Activated T-helper 1 cell treated with anti-CD3 and anti-CD28 coated beads, Interleukin-2, amount 50 U/mL, for 16 hours (primary cell): ENCODE measurements around the gene EOLA2.
"Not testable (repeated sequence)": the region's sequence is repeated elsewhere in the genome, so short reads cannot be mapped to it uniquely, and the experiment has no call there.

Experiments
- DNase-seq, 2 donors: peaks; one replicate each; pipeline ENCODE4 v3.0.0-alpha.2; 2020; ENCODE audit warnings: low read depth in 1 of 2, low spot score in 1 of 2

EOLA2 gene

GRCh38 chrX:149933547-149933946 lies 4.7 kb downstream of the EOLA2 start:
- DNase-seq: not testable (repeated sequence)

DNA sequence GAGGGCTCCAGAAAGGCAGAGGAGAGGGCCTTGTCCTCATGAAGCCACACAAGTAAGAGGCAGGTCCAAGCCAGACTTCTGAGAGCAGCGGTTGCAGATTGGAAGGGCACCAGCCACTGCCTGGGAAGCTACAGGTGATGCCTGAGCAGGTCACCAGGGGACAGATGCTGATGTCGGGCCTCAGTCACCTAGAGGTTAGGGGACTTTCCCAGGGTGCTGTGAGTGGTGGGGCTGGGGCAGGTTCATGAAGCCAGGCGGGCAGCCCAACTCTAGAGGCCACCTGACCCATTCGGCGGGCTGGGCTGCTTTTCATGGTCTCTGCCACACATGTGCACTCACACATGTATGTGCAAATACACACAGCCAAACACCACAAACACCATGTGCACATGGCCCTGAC lies 5.3 kb downstream of the EOLA2 start:
- DNase-seq: not testable (repeated sequence)

- DNase-seq: not testable (repeated sequence)
Measured at GRCh38 chrX:149932150-149932549, 6.1 kb downstream of the EOLA2 start.

DNA sequence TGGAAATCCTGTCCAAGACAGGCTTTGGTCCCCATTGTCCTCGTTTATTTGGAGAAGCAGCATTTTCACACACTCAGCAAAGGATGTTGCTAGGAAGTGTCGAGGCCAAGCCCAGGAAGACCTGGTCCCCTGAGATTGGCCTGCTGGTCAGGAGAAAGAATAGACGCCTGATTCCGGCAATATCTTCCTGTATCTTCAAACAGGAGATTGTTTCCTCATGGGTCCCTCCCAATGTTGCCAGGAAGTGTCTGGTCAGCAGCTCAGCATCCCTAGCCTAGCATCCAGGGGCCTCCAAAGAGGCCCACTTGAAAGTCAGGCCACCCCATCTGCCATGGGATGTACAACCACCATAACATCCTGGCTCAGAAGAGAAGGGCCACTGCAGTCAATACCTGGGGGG lies 6.9 kb downstream of the EOLA2 start:
- DNase-seq: not testable (repeated sequence)

GRCh38 chrX:149929400-149929799 lies 8.9 kb downstream of the EOLA2 start, which contains the start of gene HSFX4:
Gene HSFX4 (plus strand): TSS chrX:149929573. CDS start chrX:149929645, 72 bp downstream.
- DNase-seq: not testable (repeated sequence)

DNA sequence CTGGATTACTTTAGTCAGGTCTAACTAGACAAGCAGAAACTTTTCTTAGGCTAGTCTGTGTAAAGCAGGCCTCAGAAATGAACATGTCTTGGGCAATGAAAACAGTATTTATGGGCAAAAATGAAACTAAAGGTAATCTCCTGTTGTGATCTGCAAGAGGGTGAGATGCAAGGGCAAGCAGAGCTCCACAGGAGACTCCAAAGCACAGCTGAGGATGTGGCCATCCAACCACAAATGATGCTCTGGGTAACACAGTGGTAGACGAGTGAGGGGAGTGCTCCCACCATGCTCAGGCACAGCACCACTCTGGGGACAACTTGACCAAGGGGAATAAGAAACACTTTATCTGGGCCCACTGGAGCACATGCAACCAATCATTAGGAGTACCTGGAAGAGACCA lies 9.7 kb downstream of the EOLA2 start:
- not testable (repeated sequence) for DNase-seq

DNA sequence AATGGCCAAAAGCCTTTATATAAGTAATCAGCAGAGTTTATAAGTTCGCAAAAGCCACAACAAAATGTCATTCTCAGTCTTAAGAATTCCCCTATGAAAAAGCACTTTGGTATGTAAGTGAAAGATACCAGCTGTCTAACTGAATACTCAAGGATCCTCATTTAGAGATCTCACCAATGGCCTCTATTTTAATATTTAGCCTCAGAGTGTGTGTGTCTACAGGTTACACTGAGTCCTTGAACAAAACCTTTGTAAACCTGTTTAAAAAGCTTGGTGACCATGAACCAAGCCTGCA lies 10.4 kb downstream of the EOLA2 start:
- DNase-seq: not testable (repeated sequence)

- DNase-seq: not testable (repeated sequence)
Measured at GRCh38 chrX:149927245-149927963, 10.9 kb downstream of the EOLA2 start.

- not testable (repeated sequence) for DNase-seq
Measured at GRCh38 chrX:149924434-149924833, 13.9 kb downstream of the EOLA2 start.

- DNase-seq: not testable (repeated sequence)
Measured at GRCh38 chrX:149923836-149924235, 14.5 kb downstream of the EOLA2 start.

DNA sequence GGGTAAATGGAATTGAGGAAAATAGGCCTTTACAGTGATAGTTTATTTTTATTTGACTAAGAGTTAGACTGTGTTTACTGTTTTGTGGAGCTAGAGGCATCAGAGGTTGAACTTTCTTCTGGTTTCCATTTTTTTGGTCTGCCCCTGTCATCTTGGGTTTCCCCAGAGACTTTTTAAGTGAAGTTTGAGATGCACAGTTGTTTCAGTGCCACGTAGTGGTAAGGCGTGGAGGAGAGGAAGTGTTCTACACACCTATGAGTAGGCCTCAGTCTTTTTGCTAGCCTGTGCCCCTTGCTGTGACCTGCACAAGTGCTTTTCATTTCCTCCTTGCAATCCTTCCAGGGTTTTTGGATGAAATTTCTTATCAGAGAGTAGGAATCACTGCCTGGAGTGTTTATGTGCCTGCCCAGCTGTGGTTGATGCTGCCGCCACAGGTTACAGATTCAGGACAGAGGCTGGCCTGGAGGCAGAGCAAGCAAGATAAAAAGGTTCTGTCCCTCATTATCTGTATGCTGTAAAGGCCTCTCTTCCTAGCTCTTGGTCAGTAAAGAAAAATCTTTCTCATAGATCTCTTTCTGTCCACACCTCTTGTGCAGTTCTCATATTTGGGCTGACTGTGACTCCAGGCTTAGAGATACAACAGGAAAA lies 21.4 kb downstream of the EOLA2 start:
- no peak for DNase-seq

- no peak for DNase-seq
Measured at GRCh38 chrX:149910178-149910695, 28.1 kb downstream of the EOLA2 start.

GRCh38 chrX:149909324-149910177 lies 28.7 kb downstream of the EOLA2 start:
- no peak for DNase-seq

GRCh38 chrX:149908727-149909126 lies 29.6 kb downstream of the EOLA2 start:
- DNase-seq: no peak

GRCh38 chrX:149908308-149908707 lies 30.0 kb downstream of the EOLA2 start:
- no peak for DNase-seq

DNA sequence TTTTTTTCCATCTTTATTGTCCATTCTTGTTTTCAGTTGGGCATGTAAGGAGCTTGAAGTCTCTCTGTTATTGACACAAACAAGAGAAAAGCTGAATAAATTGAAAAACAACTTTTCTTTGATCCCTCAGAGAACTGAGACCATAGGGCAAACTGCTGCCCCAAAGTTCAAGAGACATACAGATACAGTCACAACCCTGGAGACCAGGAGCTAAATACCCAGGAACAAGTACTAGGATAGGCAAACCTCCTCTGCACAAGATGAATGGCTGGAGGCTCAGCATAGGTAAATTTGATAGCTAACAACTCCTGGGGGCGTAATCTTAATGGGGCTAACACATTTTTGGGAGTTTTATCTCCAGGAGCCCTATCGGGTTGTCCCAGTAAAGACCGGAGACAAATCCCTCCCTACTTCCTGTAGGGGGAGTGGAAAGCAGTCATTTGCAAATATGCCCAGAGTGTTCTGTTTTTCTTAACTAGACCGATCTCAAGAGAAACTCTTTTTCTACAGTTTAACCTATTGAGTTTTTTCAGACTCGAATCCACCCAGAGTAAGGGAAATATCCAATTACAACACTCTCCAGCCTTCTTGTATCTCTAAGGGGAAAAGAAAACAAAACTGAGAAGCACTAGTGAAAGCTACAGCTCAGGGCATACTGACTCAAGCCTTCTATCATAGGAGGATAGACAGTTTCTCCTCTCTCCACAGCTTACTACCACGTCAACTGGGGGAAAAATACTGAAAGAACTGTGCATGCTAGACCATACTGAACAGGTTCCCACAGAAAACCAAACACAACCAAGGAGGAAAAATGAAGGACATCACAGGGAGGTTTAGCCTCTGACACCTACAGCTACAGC lies 34.2 kb downstream of the EOLA2 start:
- DNase-seq: no peak

GRCh38 chrX:149898554-149898953 lies 39.7 kb downstream of the EOLA2 start:
- no peak for DNase-seq

- DNase-seq: not testable (repeated sequence)
Measured at GRCh38 chrX:149890828-149891227, 47.5 kb downstream of the EOLA2 start.
